HEK293 (cell line): ENCODE measurements around the gene ANO1.

Source experiments
- HOXA7 ChIP-seq: sonication (generic); formaldehyde crosslinking; IDR thresholded peaks from 2 replicates; pipeline ENCODE4 v1.8.1; 2022; ENCODE audit warnings: missing genetic modification reagents, borderline replicate concordance
- SP7 ChIP-seq: fragments of 450-650 bp; formaldehyde crosslinking; IDR thresholded peaks from 2 replicates; pipeline ENCODE4 v1.5.1; 2016; ENCODE audit warnings: missing biosample characterization, missing genetic modification characterization
- ZFP3 ChIP-seq: fragments of 450-650 bp; formaldehyde crosslinking; IDR thresholded peaks from 2 replicates; pipeline ENCODE4 v1.5.1; 2016; ENCODE audit warnings: low read depth, missing biosample characterization, missing genetic modification characterization
- ZNF571 ChIP-seq: fragments of 450-650 bp; formaldehyde crosslinking; IDR thresholded peaks from 2 replicates; pipeline ENCODE4 v1.5.0; 2017; ENCODE audit warnings: missing biosample characterization, missing genetic modification characterization
- TF ChIP-seq, protein P1 (sequence below): fragments of 450-650 bp; formaldehyde crosslinking; IDR thresholded peaks from 2 replicates; pipeline ENCODE4 v1.5.1; 2016; ENCODE audit warnings: missing biosample characterization, missing genetic modification characterization
- TF ChIP-seq, protein P2 (sequence below): fragments of 450-650 bp; IDR thresholded peaks from 2 replicates; pipeline ENCODE4 v1.5.1; 2018; ENCODE audit warnings: missing biosample characterization, missing genetic modification characterization
- TF ChIP-seq, protein P3 (sequence below): fragments of 450-650 bp; formaldehyde crosslinking; IDR thresholded peaks from 2 replicates; pipeline ENCODE4 v1.5.1; 2016; ENCODE audit warnings: missing biosample characterization, missing genetic modification characterization
- TF ChIP-seq, protein P4 (sequence below): fragments of 450-650 bp; formaldehyde crosslinking; IDR thresholded peaks from 2 replicates; pipeline ENCODE4 v1.5.1; 2016; ENCODE audit warnings: missing biosample characterization, missing genetic modification characterization

DNA sequence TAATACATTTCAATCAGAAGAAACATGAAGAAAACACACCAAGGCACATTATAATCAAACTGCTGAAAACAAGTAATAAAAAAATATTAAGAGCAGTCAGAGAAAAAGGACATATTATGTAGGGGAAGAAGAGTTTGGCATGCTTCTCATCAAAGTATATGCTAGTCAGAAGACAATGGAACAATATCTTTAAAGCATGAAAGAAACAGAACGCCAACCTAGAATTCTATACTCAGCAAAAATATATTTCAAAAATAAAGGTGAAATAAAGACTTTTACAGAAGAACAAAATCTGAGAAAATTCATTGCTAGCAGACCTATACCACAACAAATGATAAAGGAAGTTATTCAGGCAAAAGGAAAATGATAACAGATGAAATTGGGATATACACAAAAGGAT is 34.6 kb upstream of the ANO1 start:
- TF ChIP-seq SP7 (tag by site-specific recombination), result no peak
- TF ChIP-seq, protein P1, sequence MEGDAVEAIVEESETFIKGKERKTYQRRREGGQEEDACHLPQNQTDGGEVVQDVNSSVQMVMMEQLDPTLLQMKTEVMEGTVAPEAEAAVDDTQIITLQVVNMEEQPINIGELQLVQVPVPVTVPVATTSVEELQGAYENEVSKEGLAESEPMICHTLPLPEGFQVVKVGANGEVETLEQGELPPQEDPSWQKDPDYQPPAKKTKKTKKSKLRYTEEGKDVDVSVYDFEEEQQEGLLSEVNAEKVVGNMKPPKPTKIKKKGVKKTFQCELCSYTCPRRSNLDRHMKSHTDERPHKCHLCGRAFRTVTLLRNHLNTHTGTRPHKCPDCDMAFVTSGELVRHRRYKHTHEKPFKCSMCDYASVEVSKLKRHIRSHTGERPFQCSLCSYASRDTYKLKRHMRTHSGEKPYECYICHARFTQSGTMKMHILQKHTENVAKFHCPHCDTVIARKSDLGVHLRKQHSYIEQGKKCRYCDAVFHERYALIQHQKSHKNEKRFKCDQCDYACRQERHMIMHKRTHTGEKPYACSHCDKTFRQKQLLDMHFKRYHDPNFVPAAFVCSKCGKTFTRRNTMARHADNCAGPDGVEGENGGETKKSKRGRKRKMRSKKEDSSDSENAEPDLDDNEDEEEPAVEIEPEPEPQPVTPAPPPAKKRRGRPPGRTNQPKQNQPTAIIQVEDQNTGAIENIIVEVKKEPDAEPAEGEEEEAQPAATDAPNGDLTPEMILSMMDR (tag by site-specific recombination), result no peak
- no peak for TF ChIP-seq ZFP3 (tag by site-specific recombination)
- TF ChIP-seq, protein P2, sequence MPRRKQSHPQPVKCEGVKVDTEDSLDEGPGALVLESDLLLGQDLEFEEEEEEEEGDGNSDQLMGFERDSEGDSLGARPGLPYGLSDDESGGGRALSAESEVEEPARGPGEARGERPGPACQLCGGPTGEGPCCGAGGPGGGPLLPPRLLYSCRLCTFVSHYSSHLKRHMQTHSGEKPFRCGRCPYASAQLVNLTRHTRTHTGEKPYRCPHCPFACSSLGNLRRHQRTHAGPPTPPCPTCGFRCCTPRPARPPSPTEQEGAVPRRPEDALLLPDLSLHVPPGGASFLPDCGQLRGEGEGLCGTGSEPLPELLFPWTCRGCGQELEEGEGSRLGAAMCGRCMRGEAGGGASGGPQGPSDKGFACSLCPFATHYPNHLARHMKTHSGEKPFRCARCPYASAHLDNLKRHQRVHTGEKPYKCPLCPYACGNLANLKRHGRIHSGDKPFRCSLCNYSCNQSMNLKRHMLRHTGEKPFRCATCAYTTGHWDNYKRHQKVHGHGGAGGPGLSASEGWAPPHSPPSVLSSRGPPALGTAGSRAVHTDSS, result no peak
- no peak for TF ChIP-seq HOXA7 (CRISPR knock-in tag)
- TF ChIP-seq, protein P3, sequence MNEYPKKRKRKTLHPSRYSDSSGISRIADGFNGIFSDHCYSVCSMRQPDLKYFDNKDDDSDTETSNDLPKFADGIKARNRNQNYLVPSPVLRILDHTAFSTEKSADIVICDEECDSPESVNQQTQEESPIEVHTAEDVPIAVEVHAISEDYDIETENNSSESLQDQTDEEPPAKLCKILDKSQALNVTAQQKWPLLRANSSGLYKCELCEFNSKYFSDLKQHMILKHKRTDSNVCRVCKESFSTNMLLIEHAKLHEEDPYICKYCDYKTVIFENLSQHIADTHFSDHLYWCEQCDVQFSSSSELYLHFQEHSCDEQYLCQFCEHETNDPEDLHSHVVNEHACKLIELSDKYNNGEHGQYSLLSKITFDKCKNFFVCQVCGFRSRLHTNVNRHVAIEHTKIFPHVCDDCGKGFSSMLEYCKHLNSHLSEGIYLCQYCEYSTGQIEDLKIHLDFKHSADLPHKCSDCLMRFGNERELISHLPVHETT (tag by site-specific recombination), result no peak
- TF ChIP-seq ZNF571 (tag by site-specific recombination), result no peak
- TF ChIP-seq, protein P4, sequence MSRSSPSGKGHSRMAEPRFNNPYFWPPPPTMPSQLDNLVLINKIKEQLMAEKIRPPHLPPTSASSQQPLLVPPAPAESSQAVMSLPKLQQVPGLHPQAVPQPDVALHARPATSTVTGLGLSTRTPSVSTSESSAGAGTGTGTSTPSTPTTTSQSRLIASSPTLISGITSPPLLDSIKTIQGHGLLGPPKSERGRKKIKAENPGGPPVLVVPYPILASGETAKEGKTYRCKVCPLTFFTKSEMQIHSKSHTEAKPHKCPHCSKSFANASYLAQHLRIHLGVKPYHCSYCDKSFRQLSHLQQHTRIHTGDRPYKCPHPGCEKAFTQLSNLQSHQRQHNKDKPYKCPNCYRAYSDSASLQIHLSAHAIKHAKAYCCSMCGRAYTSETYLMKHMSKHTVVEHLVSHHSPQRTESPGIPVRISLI (tag by site-specific recombination), result no peak
